GM18858 (cell line): Measurements from ENCODE around the gene DPYSL3.
A peak's percentile ranks its signal among the peaks of the same experiment; 100 is the strongest.

Experiments used
- ATAC-seq: cut with Tn5 transposase; IDR thresholded peaks from one replicate; pipeline ENCODE4 v1.9.1; 2021; ENCODE audit not compliant: unreplicated experiment

Gene DPYSL3

DNA sequence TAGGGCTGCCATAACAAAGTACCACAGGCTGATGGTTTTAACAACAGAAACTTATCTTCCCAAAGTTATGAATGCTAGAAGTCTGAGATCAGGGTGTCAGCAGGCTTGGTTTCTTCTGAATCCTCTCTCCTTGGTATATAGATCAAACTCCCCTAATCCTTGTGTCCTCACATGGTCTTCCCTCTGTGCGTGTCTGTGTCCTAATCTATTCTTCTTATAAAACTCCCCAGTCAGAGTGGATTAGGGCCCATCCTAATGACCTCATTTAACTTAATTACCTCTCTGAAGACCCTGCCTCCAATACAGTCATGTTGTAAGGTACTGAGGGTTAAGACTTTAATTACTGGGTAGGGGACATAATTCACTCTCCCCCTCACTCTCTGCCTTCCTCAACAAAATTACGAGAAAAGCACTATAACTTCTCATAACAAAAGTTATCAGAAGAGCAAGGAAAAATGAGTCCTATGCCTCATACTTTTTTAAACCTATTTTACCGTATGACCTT lies 68.6 kb downstream of the DPYSL3 start:
- no peak for ATAC-seq

DNA sequence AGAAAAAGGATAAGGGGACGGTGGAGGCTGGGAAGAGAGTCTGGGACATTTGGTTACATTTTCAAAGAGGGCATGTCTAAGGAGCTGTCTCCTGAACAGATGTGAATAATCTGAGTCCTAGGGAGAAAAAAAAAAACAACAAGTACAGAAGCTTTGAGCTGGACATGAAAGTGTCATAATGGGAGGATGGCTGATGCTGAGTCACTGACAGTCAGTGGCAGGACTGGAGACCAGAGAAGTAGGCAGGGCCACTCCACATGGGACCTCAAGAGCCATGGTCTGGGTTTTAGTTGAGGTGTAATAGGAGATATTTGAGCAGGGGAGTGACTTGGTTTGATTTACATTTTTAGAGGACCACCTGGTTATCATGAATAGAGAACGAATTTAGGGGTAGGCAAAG lies 70.6 kb downstream of the DPYSL3 start:
- no peak for ATAC-seq

DNA sequence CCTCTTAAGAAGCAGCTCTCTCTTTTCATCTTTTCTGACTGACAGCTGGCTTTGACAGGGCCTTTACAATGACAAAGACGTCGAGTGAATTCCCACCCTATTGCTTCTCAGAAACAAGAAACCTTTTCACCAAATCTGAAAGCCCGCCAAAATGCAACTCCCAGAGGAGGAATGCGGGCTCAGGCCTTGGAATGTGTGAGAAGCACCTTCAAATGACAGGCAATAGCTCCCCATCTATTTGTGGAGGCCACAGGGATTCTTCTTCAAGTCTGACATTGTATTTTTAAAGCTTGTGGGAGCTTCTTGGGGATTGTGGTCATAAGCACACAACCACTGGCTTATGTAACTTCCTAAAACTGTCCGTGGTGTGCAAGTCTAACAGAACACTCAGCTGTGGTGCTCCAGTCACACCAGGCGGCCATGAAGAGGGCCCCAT lies 72.7 kb downstream of the DPYSL3 start:
- no peak for ATAC-seq

DNA sequence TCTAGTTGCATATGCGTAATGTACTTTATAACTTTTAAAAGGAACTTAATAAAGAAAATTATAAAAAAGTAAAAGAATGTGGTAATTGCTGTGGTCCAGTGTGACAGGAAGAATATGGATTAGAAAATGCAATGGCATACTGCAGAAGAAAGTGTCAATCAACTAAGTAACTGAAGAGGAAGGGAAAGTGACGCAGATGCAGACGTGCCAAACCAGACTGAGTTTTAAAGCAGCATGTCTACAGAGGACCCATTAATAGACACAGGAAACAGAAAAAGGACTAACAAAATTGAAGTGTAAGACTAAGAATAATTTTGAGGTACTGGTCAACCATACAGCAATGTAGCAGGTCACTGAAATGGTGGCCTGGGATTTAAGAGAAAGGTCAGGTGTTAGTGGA lies 73.3 kb downstream of the DPYSL3 start:
- peak; percentile 75 for ATAC-seq

DNA sequence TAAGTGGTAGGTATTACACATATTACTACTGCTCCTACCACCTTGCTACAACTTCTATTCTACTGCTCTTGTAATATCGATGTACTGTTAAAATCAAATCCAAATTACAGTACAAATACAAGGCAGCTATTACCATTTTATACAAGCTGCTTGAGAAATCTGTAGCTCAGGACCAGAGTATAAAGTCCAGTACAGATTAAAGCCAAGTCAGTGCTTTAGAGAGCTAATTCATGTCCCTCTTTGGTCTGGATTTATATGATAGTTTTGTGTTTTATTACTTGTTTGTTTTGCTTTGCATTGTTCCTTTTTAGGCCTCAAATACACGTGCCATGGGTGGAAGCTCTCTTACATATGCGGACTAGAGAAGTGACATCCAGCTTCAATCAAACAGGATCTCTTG lies 75.8 kb downstream of the DPYSL3 start:
- ATAC-seq, result no peak

DNA sequence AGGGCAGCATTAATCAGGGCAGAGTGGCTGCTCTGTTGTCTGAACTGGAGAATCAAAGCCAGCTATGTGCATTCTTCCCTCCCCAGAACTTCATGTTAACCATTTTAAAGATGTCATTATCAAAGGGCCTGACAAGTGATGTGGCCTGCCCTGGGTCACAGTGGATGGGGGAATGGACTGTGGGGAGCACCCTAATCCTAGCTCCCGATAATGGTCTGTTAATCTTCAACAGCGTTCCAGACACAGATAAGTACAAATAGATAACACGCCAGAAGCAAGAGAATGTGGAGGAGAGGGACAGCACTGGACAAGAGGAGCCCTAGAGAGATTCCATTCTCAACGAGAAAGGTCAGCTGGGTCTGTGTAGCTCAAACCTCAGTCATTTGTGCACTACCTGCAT lies 77.5 kb downstream of the DPYSL3 start:
- ATAC-seq, result no peak

DNA sequence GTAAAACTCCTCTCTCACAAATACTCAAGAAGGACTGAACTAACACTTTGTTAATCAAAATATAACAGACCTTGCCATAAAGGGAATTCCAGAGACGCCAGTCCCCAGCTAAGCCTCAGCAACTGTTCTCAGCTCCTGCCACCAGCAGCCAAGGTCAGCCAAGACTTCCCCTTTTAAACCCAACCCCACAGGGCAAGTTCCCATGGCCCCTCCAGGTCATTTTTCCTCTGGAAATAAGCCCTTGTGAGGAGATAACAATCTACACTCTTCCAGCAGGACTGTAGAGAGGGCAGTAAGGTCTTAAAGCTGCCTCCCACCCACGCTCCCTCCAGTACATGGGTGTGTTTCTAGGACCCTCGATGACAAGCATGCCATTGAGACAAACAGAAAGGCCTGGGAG lies 78.3 kb downstream of the DPYSL3 start:
- ATAC-seq, result no peak

DNA sequence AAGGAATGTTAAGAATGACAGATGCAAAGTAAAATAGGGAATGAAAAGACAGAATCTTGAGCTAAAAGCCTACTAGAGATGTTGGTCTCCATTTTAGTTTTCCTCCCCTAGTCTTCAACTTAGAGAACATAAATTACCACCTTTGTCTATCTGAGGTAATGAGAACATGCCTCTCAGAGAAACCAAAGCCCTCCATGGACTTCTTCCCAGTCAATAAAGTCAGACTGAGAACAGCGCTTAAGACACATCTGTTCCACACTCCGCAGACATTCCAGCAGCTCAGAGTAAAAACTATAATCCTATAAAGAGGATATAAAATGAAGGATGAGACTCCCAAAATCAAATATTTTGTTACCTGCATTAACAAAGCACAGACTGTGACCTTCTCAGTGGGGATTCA lies 79.2 kb downstream of the DPYSL3 start:
- ATAC-seq, result no peak

DNA sequence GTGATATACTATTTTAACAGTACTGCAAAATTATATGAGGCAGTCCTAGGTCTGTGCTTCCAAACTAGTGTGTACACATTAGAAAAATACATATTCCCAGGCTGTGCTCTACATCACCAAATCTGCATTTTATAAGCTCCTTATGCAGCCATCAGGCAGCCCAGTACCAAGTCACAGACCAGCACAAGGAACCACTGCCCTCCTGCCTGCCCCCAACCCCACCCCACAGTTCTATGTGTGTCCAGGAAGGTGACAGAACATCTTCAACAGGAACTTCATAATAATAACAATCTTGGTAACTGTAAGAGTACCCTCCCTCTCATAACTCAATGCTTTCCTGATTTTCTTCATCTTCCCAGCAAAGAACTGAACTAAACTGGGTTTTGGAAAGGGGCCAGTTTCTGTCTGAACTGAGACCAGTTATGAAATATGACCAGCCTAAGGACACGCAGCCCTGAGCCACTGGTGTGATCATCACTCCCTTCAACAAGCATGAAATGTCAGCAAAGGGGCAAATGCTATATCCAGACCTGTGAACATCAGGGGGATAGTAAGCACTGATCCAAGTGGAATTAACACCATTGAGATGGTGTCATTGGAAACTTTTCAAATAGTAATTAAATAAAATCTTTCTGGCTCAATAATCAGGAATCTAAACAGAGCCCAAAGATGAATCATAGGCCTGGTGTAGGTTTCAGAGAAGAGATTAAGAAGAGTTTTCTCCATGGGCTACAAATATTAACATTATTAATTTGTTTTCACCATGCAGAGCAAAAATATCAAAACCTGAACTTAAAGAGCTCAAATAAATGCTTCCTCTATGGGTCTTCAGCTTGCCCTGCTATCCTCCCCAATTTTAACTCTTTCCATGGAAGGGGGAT lies 82.1 kb downstream of the DPYSL3 start:
- no peak for ATAC-seq

DNA sequence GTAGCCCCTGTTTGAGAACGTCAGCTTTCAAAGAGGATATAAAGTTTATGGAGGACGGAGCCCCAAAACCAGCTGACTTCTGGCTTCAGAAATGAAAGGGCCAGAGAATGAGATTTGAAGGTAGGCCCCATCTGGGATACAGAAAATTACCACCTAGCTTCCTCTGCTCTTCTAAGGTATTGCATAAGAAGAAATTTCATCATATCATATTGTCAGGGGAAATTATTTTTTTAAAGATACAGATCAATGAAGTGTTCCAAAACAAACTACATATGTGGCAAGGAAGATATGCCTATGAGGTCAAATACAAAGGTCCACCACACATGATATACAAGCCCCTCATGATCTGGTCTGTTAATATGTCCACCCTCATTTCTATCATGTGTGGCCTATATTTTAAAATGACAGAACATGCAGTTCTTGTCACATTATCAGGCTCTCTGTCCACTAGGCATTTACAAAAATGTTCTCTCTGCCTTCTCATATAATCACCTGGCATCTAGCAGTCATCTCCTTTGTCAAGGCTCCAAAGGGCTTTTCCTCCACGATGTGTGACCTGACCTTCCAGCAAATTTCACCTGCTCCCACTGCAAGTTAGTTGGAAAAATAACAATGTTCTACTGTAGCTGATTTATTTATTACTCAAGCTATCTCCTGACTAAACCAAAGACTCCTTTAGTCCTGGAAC lies 83.1 kb downstream of the DPYSL3 start:
- no peak for ATAC-seq

DNA sequence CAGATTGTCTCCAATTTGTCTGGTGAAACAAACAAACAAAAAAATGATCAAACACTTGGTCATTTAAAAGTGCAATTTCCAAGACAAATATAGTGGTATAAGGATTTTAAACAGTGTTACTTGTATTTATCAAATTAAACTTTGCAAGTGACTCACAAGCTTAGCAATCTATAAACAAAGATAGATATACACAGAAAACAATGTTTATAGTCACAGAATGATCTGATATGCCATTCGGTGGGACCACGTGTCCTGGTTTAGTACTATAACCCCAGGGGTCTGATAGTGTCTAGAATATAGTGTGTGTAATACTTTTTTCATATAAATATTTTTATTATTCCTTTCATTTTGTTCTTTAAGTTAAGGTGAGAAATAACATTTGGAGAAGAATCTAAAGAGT lies 91.3 kb downstream of the DPYSL3 start:
- ATAC-seq, result no peak

DNA sequence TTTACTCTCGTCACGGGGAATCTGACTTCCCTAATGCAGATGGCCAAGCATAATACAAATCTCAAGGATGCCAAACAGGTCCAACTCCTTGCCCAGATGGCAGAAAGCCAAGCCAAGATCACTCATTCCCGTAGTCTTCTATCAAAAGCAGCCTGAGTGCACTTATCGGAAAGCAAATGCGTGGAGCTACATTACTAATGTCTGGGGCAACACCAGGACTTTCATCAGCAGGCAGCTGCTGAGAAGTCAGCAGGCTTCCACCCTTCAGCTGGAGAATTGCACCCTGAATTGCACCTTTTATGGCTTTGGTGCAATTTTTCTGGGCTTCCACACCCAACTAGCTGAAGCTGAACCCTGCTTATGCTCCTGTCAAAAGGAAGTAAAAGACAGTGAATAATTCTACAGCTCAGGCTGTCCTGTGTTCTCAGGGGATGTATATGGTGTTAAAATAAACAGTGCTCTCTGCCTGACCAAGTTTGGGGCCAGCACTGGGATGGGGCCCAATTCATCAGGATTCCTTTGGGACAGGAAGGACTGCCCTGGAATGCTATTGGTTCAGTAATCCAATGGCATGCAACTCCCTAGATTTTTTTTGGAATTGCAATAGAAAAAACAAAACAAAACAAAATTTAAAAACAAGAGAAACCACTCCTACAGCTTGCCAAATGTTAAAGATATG lies 92.6 kb downstream of the DPYSL3 start:
- no peak for ATAC-seq

DNA sequence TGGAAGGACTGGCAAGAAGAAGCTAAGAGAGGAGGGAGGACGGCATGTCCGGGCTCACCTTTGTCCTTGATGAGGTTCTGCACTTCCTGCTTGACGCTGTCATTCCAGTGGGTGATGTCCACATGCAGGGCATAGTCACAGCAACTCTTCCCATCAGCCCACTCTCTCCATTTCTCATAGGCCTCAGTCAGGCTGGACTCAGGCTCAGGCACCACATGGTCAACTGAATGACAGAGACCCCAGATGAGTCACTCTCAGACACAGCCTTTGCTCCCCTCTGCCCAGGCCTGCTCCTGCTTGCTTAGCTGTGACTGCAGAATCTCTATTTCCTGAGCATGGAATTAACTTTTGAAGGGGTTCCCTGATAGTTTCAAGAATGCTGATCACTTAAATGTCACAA lies 94.2 kb downstream of the DPYSL3 start:
- ATAC-seq, result no peak

DNA sequence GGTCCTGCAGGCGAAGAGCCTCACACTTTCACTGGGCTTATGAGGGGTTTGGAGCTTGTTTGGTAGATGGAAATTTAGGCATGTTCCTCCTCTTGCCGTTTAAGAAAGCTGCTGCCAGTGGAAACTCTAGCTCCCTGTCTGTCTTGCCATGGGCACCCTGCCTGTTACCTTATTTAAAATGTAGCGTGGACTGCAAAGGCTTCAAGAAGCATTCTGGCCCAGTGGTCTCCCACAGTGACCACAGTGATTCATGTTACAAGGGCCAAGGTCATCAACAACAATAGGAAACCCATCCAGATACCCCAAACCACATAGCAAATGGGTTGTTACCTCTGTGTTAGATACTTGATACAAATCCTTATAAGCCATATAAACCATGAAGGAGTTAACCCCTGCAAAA lies 96.6 kb downstream of the DPYSL3 start:
- no peak for ATAC-seq

DNA sequence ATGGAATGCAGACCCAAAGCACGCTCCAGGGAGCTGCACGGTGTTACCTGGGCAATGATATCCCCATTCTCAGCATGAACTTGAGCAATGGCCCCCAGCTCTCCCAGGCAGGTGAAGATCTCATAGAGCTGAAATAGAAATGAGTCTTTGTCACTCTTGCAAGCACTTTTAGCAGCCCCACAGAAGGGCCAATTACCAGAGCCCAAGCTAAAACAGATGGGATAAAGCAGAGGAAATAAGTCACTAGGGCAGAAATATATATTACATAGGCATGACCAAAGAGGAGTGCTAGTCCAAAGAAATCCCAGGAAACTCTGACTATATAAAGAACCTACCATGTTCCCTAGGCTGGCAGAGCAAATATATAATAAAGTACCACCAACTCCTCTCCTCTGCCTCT lies 97.3 kb downstream of the DPYSL3 start:
- no peak for ATAC-seq

DNA sequence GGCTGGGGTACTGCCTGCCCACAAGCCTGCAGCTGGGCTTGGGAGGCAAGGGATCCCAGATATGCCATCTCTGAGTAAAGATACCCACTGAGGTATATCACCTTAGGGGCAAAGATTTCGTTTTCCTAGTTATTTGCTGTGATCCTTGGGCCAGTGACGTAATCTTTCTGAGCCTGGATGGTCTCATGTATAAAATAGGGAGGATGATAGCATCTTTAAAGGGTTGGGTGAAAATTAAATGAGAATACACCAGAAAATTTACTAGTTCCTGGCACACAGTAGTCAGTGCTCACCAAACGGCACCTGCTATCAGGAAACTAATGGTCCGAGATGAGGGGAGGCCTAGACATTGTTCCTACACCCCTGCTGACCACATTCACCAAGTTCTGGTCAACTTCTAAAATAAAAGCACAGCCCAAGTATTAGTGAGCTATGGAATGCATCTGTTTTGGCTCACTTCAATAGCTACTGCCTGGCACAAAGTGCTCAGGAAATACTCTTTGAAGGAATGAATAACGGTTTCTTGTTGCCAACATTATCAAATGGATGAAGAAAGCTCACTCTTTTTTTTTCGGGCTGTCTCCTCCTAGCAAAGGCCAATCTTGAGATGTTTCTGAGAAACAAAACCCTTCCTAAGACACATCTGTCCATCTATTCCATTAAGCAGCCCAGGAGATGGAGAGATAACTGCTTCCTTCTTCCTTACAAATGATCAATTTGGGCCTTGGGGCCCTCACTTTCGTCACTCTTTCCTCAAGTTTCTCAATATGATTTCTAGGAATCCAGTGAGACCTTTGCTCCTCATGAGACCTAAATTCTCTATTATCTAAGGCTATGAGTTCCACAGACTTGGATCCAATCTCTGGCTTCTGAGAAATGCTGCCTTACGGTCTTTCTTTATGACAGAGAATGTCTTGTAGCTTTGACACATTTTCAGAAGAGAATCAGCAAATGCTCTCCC lies 98.2 kb downstream of the DPYSL3 start:
- ATAC-seq, result no peak

DNA sequence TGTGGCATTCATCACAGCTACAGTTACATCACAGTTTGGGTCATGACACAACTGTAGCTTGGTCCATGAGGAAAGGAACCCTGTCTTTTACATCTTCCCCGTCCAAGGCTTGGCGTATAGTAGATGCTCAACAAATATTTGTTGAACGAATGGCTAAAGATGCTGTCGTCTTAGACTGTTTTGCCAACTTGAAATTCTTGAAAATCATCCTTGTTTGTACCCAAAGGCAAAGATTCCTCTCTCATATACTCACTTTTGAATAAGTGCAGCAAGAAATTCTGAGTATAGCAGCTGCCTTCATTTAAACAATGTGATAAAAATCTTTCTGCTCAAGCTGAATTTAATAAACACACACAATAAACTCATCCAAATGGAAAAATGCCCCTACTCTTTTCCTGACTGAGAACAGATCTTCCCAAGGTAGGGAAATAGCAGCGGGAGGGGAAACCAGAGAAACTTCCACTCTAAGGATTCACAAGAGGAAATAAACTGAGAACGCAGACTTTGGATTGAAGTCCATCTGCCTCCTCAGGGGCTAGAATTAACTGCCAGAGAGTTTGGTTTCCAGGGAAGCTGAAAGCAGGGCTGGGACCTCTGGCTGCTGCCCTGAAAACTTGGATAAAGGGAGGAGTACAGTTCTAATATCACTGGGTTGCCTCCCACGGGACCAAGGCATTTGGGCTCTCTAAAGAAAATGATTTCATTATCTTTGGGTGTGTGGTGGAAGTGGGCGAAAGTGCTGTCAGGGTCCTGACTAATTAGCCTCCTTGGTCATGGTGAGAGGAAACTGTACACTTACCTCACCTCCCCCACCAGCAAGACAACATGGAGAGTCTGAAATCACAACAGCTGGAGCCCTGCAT lies 99.1 kb downstream of the DPYSL3 start:
- no peak for ATAC-seq

DNA sequence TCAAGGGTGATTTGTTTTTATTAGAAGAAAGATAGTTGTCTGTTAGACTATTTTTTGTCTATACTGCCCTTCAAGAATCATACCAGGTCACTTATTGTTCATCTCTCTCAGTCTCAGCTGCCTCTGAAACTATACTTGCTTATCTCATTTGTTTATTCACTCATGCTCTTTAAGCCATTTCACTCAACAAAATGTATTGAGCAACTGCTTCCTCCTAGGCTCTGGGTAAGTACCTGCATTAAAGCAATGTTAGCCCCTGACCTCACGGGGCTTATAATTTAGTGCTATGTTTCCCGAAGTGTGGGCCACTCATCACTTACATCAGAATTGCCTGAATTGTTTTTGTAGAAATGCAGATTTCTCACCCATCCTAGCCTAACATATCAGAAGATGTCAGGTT lies 100.9 kb downstream of the DPYSL3 start:
- no peak for ATAC-seq

DNA sequence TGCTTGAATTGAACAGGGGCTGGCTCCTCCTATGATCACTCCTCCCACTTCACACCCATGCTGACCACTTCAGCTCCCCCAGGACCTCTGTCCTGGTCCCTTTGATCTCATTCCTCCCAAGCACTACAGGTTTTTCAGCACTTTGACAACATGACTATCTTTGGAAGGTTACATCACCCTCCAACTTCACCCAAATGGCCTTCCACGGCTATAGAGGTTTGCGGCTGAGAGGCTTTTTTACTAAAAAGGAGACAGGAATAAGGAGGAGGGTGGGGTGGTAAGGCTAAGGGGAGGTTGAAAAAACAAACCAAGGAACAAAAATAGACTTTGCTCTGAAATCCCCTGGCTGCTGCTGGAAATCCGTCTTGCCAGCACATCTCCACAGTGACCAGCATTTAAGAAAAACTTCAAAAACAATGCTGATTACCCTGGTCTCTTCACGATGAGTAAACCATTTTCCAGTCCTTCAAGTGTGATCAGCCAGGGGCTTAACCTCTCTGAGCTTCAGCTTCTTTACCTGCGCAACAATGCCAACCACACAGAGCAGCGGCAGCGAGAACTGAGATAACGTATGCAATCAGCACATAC lies 102.7 kb downstream of the DPYSL3 start:
- no peak for ATAC-seq
